PC-3 (cell line): Measurements from ENCODE around the gene FAR2. TPM values are rescaled to one million over a fixed set of nuclear protein-coding genes. Genes with fewer than 3 reads are reported as not detected.

ENCODE experiments used
- ATAC-seq: fragments of 200-7000 bp; cut with Tn5 transposase; 2 replicates; pipeline ENCODE4 v1.9.1; 2020; ENCODE audit warnings: mild to moderate bottlenecking, moderate library complexity
- BruUV-seq: library from RNA; stranded (reverse); fragments of 400-500 nt; replicated peaks from 2 replicates; lab custom pipeline; 2021; lab: Mats Ljungman, UMichigan
- CTCF ChIA-PET: fragments of 300-600 bp; sonication (Branson Sonifier 250); formaldehyde crosslinking; loops from one replicate; lab custom pipeline; 2022; ENCODE audit warnings: antibody characterized with exemption; lab: Charles Lee
- POLR2A ChIA-PET: fragments of 300-600 bp; sonication (Branson Sonifier 250); formaldehyde crosslinking; loops from one replicate; lab custom pipeline; 2022; ENCODE audit warnings: antibody characterized with exemption; ENCODE audit not compliant: unreplicated experiment; lab: Charles Lee
- DNase-seq: peaks from one replicate; pipeline ENCODE4 v3.0.0-alpha.2; 2015
- H2AFZ ChIP-seq: fragments of 300-600 bp; sonication (generic); 2 replicates; pipeline ENCODE4 v1.6.0; 2016; ENCODE audit warnings: antibody characterized with exemption, low read length
- H3F3A ChIP-seq: fragments of 300-600 bp; sonication (generic); one replicate; pipeline ENCODE4 v1.6.0; 2017; ENCODE audit warnings: antibody characterized with exemption, low read length, control low read depth, mild to moderate bottlenecking; ENCODE audit not compliant: unreplicated experiment
- H3K27ac ChIP-seq: fragments of 300-600 bp; sonication (generic); 2 replicates; pipeline ENCODE4 v1.5.1; 2016; ENCODE audit warnings: mild to moderate bottlenecking, low read length
- H3K27me3 ChIP-seq: fragments of 300-600 bp; sonication (generic); 2 replicates; pipeline ENCODE4 v1.6.1; 2016; ENCODE audit warnings: low read length, mixed read lengths
- H3K36me3 ChIP-seq: fragments of 300-600 bp; sonication (generic); 2 replicates; pipeline ENCODE4 v1.6.1; 2016; ENCODE audit warnings: low read depth, mixed run types, low read length, mixed read lengths
- H3K4me1 ChIP-seq: fragments of 300-600 bp; sonication (generic); 2 replicates; pipeline ENCODE4 v1.5.1; 2016; ENCODE audit warnings: low read length; ENCODE audit not compliant: insufficient read depth
- H3K4me2 ChIP-seq: fragments of 300-600 bp; sonication (generic); 2 replicates; pipeline ENCODE4 v1.6.0; 2016; ENCODE audit warnings: low read length
- H3K4me3 ChIP-seq: fragments of 300-600 bp; sonication (generic); 2 replicates; pipeline ENCODE4 v1.5.1; 2016; ENCODE audit warnings: mild to moderate bottlenecking, low read length, mixed read lengths
- H3K79me2 ChIP-seq: fragments of 300-600 bp; sonication (generic); 2 replicates; pipeline ENCODE4 v1.6.1; 2017; ENCODE audit warnings: low read length, mixed read lengths
- H3K9ac ChIP-seq: fragments of 300-600 bp; sonication (generic); 2 replicates; pipeline ENCODE4 v1.6.0; 2016; ENCODE audit warnings: mild to moderate bottlenecking, low read length
- H3K9me2 ChIP-seq: fragments of 300-600 bp; sonication (generic); replicated peaks from 2 replicates; pipeline ENCODE4 v1.6.1; 2016; ENCODE audit warnings: mixed run types, low read length, mixed read lengths
- H3K9me3 ChIP-seq: fragments of 300-600 bp; sonication (generic); 2 replicates; pipeline ENCODE4 v1.6.1; 2016; ENCODE audit warnings: low read length, mixed read lengths
- H4K20me1 ChIP-seq: fragments of 300-600 bp; sonication (generic); 2 replicates; pipeline ENCODE4 v1.6.1; 2016; ENCODE audit warnings: low read length, mixed read lengths
- EZH2 ChIP-seq: fragments of 300-600 bp; sonication (generic); IDR thresholded peaks from one replicate; pipeline ENCODE4 v1.6.1; 2017; ENCODE audit warnings: antibody characterized with exemption, mild to moderate bottlenecking, low read length; ENCODE audit not compliant: unreplicated experiment
- EZH2phosphoT487 ChIP-seq: fragments of 300-600 bp; sonication (generic); IDR thresholded peaks from 2 replicates; pipeline ENCODE4 v1.6.1; 2018; ENCODE audit warnings: mild to moderate bottlenecking, antibody characterized with exemption, low read length, borderline replicate concordance
- intact Hi-C: fragments of 100-400 bp; cut with micrococcal nuclease; formaldehyde crosslinking; loops from 2 replicates; pipeline ENCODE4 v1.9.0; 2023
- total RNA-seq: library from RNA; depleted of rRNA; stranded (reverse); fragments of >200 nt; gene quantifications from 2 replicates; pipeline ENCODE4 v1.2.3, GENCODE V29; 2014
- TF ChIP-seq, protein P1 (sequence below): fragments of 300-600 bp; sonication (generic); conservative IDR thresholded peaks from 2 replicates; pipeline ENCODE4 v1.5.1; 2017; ENCODE audit warnings: antibody characterized with exemption, low read depth, mild to moderate bottlenecking, low read length

Gene FAR2
- total RNA-seq, 1 experiment from 2014 or later, result 10.2 TPM

- H3K4me2 ChIP-seq, result 0 out of 2 replicates have a peak overlapping the region, but pooled peaks have one; percentile 1
- H4K20me1 ChIP-seq, result no peaks in the 10 kb centered on the region
- no peaks in the 10 kb centered on the region for H3K79me2 ChIP-seq
- no peaks in the 10 kb centered on the region for H3K9me3 ChIP-seq
- TF ChIP-seq EZH2 (no peak), EZH2phosphoT487 (no peak)
- TF ChIP-seq, protein P1, sequence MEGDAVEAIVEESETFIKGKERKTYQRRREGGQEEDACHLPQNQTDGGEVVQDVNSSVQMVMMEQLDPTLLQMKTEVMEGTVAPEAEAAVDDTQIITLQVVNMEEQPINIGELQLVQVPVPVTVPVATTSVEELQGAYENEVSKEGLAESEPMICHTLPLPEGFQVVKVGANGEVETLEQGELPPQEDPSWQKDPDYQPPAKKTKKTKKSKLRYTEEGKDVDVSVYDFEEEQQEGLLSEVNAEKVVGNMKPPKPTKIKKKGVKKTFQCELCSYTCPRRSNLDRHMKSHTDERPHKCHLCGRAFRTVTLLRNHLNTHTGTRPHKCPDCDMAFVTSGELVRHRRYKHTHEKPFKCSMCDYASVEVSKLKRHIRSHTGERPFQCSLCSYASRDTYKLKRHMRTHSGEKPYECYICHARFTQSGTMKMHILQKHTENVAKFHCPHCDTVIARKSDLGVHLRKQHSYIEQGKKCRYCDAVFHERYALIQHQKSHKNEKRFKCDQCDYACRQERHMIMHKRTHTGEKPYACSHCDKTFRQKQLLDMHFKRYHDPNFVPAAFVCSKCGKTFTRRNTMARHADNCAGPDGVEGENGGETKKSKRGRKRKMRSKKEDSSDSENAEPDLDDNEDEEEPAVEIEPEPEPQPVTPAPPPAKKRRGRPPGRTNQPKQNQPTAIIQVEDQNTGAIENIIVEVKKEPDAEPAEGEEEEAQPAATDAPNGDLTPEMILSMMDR, result no peak
- H3K4me3 ChIP-seq, result no peak overlapping the region
- DNase-seq (peak; percentile 91), ATAC-seq (no peak)
- no peaks in the 10 kb centered on the region for H3K9me2 ChIP-seq
- no peak overlapping the region for H3K9ac ChIP-seq
- peaks cover 7% of the 10 kb centered on the region for H3F3A ChIP-seq
- no peaks in the 10 kb centered on the region for H3K36me3 ChIP-seq
- ChIA-PET POLR2A (no interaction called here), CTCF (interaction anchor here (2.3 kb wide), 1 partner anchor 244 kb away, joined by 16 read pairs; no protein-coding TSS in a partner anchor)
- BruUV-seq, result no TSS peak
- intact Hi-C loops, result loop anchor here (1.0 to 5.0 kb wide), 5 partner anchors 74 to 294 kb away; partner anchors contain the start of gene FAR2
- no peak overlapping the region for H3K27ac ChIP-seq
- no peak overlapping the region for H2AFZ ChIP-seq
- no peaks in the 10 kb centered on the region for H3K27me3 ChIP-seq
- H3K4me1 ChIP-seq, result peaks cover 38% of the 10 kb centered on the region
Observed at GRCh38 chr12:29316752-29317151, 167.7 kb downstream of the FAR2 start.

DNA sequence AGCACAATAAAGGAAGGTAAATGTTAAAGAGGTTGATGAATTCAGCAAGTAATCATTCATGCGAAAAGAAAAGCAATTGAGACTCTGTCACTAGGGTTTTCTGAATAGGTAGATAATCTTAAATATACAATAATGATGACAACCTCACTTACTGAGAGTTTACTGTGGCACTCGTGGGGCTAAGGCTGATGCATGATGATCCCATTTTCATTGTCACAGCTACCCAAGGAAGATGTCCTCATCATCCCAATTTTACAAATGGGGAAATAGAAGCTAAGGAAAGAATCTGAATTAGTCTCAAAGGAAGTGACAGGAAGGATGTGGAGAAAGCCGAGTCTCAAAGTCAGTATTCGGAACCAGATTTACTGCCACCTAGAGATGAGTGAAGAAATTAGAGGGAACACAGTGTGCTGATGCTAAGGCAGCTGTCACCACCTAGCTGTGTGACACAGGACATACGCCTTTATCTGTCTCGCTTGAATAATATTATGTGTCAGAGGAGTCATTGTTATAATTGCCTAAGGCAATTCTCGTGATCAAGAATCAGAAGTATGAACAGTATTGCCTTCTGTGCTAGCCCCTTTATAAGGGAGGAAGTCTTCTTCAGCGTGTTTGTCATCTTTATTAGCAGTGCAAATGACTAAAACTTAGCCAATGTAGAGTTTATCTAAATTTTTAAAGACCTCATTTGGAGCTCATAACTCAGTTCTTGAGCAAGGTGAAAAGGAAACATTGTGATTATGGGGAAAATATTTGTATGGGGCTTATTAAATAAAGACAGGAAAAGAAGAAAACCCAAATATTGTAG lies 168.7 kb downstream of the FAR2 start:
- peak; percentile 85 for ATAC-seq
- TF ChIP-seq EZH2phosphoT487 (no peak), EZH2 (no peak)
- TF ChIP-seq, protein P1, result peak; percentile 100
- Histone ChIP-seq H4K20me1 (no peaks in the 10 kb centered on the region), H3K27ac (no peak overlapping the region), H3K9me2 (no peaks in the 10 kb centered on the region), H2AFZ (no peak overlapping the region), H3F3A (peaks cover 7% of the 10 kb centered on the region), H3K9ac (no peak overlapping the region), H3K36me3 (peaks cover 3% of the 10 kb centered on the region; the same call in 1 of the 2 replicates), H3K4me1 (peaks cover 38% of the 10 kb centered on the region), H3K79me2 (no peaks in the 10 kb centered on the region), H3K9me3 (no peaks in the 10 kb centered on the region), H3K4me2 (no peak overlapping the region), H3K4me3 (no peak overlapping the region), H3K27me3 (no peaks in the 10 kb centered on the region)
- intact Hi-C loops, result loop anchor here (1.0 to 5.0 kb wide), 6 partner anchors 75 to 295 kb away; partner anchors contain the start of gene FAR2
- BruUV-seq, result no TSS peak
- ChIA-PET POLR2A (no interaction called here), CTCF (interaction anchor here (0.6 to 2.3 kb wide), 8 partner anchors 17 to 519 kb away, joined by 3 to 19 read pairs (median 7); no protein-coding TSS in a partner anchor)
- peak; percentile 96 for DNase-seq
